Peyer's patch (tissue), 4 donors: Measurements from ENCODE around the gene SYDE1. TPM values are rescaled to one million over a fixed set of nuclear protein-coding genes. Genes with fewer than 3 reads are reported as not detected.

Source experiments
- DNase-seq, 3 donors: peaks; one replicate each; pipeline ENCODE4 v3.0.0-alpha.2; 2017 to 2019
- H3K27ac ChIP-seq, 4 donors: fragments of 200-600 bp; sonication (generic); one replicate each; pipeline ENCODE4 v1.5.1; 2016 to 2019
- H3K27me3 ChIP-seq, 2 donors: fragments of 200-600 bp; sonication (generic); one replicate each; pipeline ENCODE4 v1.5.1; 2019
- H3K36me3 ChIP-seq, 3 donors: fragments of 200-600 bp; sonication (generic); one replicate each; pipeline ENCODE4 v1.5.1; 2016 to 2019
- H3K4me1 ChIP-seq, 4 donors: fragments of 200-600 bp; sonication (generic); one replicate each; pipeline ENCODE4 v1.5.1; 2016 to 2019
- H3K4me3 ChIP-seq, 4 donors: fragments of 200-600 bp; sonication (generic); 1 replicate in 3 of 4; 2 replicates in 1 of 4; pipeline ENCODE4 v1.5.1; 2016 to 2019; ENCODE audit warnings: mild to moderate bottlenecking in 1 of 4
- H3K9me3 ChIP-seq, 4 donors: fragments of 200-600 bp; sonication (generic); one replicate each; pipeline ENCODE4 v1.5.1; 2016 to 2019; ENCODE audit warnings: mild to moderate bottlenecking in 1 of 4
- POLR2A ChIP-seq, 2 donors: fragments of 450-650 bp; IDR thresholded peaks; one replicate each; pipeline ENCODE4 v1.5.1; 2017; ENCODE audit warnings: antibody characterized with exemption in 2 of 2, mild to moderate bottlenecking in 2 of 2, moderate library complexity in 2 of 2
- total RNA-seq, 4 donors: library from RNA; depleted of rRNA; stranded (reverse); fragments of >200 nt; gene quantifications; one replicate each; pipeline ENCODE4 v1.1.0, GENCODE V29; 2016
- TF ChIP-seq, protein P1 (sequence below), 6 experiments: fragments of 450-650 bp in 4 of 6; fragments of 200-600 bp in 2 of 6; sonication (generic) in 1 of 6; IDR thresholded peaks; one replicate each; pipeline ENCODE4 v1.5.1; 2017 to 2019; ENCODE audit warnings: antibody characterized with exemption in 6 of 6, mild to moderate bottlenecking in 3 of 6, moderate library complexity in 1 of 6

The SYDE1 gene
- total RNA-seq, 4 donors from 2014 or later, result 2.3 to 7.4 (median 6.2) TPM

DNA sequence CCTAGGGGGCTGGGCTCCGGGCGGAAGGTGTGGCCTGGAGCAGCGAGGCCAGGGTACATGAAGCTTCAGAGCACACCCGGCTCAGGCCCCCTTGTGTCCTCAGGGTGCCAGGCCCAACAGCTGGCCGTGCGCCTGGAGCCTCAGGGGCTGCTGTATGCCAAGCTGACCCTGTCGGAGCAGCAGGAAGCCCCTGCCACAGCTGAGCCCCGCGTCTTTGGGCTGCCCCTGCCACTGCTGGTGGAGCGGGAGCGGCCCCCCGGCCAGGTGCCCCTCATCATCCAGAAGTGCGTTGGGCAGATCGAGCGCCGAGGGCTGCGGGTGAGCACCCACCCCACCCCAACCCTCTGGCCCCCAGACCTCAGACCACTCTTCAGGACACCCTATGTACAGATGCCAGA lies 3.2 kb downstream of the SYDE1 start:
- no peak for DNase-seq
- Histone ChIP-seq H3K9me3 (no peaks in the 10 kb centered on the region), H3K27me3 (peaks cover 0 to 6% of the 10 kb centered on the region in 2 donors), H3K4me1 (peaks cover 0 to 9% (median 3%) of the 10 kb centered on the region in 4 donors), H3K27ac (no peak overlapping the region), H3K36me3 (peaks cover 0 to 39% (median 0%) of the 10 kb centered on the region in 3 donors), H3K4me3 (no peak overlapping the region)
- TF ChIP-seq POLR2A (IDR thresholded peaks at IDR 0.05), result no peak
- TF ChIP-seq, protein P1, sequence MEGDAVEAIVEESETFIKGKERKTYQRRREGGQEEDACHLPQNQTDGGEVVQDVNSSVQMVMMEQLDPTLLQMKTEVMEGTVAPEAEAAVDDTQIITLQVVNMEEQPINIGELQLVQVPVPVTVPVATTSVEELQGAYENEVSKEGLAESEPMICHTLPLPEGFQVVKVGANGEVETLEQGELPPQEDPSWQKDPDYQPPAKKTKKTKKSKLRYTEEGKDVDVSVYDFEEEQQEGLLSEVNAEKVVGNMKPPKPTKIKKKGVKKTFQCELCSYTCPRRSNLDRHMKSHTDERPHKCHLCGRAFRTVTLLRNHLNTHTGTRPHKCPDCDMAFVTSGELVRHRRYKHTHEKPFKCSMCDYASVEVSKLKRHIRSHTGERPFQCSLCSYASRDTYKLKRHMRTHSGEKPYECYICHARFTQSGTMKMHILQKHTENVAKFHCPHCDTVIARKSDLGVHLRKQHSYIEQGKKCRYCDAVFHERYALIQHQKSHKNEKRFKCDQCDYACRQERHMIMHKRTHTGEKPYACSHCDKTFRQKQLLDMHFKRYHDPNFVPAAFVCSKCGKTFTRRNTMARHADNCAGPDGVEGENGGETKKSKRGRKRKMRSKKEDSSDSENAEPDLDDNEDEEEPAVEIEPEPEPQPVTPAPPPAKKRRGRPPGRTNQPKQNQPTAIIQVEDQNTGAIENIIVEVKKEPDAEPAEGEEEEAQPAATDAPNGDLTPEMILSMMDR (IDR thresholded peaks at IDR 0.05), result no peak

DNA sequence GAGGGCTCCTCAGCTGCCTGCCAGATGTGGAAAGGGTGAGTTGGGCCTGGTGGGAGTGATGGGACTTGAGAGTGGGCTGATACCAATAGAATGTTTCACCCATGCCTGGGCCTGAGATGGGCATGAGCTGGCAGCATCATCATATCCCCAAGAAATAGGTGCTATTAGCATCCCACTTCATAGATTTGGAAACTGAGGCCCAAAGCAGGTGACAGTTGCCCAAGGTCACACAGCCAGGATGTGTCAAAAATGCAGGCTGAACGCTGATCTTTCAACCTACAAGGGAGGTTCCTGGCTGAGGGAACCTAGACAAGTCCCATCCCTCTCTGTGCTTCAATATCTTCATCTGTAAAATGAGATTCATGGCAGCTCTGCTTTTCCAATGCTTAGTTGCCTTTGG lies 4.6 kb downstream of the SYDE1 start:
- no peak overlapping the region for H3K27ac ChIP-seq
- H3K4me1 ChIP-seq, result peaks cover 0 to 11% (median 3%) of the 10 kb centered on the region in 4 donors
- no peak for DNase-seq
- H3K9me3 ChIP-seq, result no peaks in the 10 kb centered on the region
- peaks cover 0 to 6% of the 10 kb centered on the region in 2 donors for H3K27me3 ChIP-seq
- H3K36me3 ChIP-seq, result peaks cover 0 to 52% (median 0%) of the 10 kb centered on the region in 3 donors
- no peak overlapping the region for H3K4me3 ChIP-seq
- no peak for TF ChIP-seq POLR2A (IDR thresholded peaks at IDR 0.05)
- TF ChIP-seq, protein P1 (IDR thresholded peaks at IDR 0.05), result no peak

DNA sequence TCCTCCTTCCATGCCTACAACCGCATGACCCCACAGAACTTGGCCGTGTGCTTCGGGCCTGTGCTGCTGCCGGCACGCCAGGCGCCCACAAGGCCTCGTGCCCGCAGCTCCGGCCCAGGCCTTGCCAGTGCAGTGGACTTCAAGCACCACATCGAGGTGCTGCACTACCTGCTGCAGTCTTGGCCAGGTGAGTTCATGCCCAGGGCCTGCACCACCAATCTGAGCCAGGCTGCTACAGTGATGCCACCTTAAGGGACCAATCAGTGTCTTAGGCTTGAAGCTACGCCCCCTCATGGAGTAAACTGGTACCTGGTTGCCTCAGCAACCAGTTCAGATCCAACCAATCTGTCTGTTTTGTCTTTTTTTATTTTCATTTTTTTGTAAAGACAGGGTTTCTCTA lies 5.2 kb downstream of the SYDE1 start:
- H3K27me3 ChIP-seq, result peaks cover 0 to 5% of the 10 kb centered on the region in 2 donors
- peaks cover 0 to 11% (median 2%) of the 10 kb centered on the region in 4 donors for H3K4me1 ChIP-seq
- H3K9me3 ChIP-seq, result no peaks in the 10 kb centered on the region
- H3K36me3 ChIP-seq, result peaks cover 0 to 58% (median 0%) of the 10 kb centered on the region in 3 donors
- no peak overlapping the region for H3K4me3 ChIP-seq
- TF ChIP-seq POLR2A (IDR thresholded peaks at IDR 0.05), result no peak
- TF ChIP-seq, protein P1 (IDR thresholded peaks at IDR 0.05), result no peak
- DNase-seq, result no peak
- no peak overlapping the region for H3K27ac ChIP-seq

DNA sequence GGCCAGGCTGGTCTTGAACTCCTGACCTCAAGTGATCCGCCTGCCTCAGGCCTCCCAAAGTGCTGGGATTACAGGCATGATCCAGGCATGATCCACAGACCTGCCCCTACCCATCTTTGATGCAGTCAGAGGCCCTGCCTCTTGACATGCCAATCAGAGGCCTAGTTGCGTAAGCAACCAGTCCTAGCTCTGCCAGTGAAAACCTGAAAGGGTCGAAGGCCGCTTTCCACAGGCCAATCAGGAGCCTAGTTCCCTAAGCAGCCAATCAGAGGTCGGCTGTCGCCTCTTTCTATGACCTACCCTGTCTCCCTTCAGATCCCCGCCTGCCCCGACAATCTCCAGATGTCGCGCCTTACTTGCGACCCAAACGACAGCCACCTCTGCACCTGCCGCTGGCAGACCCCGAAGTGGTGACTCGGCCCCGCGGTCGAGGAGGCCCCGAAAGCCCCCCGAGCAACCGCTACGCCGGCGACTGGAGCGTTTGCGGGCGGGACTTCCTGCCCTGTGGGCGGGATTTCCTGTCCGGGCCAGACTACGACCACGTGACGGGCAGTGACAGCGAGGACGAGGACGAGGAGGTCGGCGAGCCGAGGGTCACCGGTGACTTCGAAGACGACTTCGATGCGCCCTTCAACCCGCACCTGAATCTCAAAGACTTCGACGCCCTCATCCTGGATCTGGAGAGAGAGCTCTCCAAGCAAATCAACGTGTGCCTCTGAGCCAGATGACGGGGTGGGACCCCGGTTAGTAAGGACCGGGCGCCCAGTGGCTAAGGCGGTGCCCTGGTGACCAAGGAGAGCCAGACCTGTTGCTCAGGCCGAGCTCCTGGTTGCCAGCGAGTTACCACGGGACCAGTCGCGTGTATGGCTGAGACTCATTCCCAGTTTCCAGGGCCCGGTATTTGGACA lies 6.3 kb downstream of the SYDE1 start:
- Histone ChIP-seq H3K27me3 (no peaks in the 10 kb centered on the region), H3K9me3 (no peaks in the 10 kb centered on the region), H3K4me3 (no peak overlapping the region), H3K27ac (no peak overlapping the region), H3K4me1 (peaks cover 0 to 5% (median 0%) of the 10 kb centered on the region in 4 donors), H3K36me3 (peaks cover 0 to 69% (median 0%) of the 10 kb centered on the region in 3 donors)
- TF ChIP-seq, protein P1 (IDR thresholded peaks at IDR 0.05), result no peak
- no peak for TF ChIP-seq POLR2A (IDR thresholded peaks at IDR 0.05)
- DNase-seq, result no peak

DNA sequence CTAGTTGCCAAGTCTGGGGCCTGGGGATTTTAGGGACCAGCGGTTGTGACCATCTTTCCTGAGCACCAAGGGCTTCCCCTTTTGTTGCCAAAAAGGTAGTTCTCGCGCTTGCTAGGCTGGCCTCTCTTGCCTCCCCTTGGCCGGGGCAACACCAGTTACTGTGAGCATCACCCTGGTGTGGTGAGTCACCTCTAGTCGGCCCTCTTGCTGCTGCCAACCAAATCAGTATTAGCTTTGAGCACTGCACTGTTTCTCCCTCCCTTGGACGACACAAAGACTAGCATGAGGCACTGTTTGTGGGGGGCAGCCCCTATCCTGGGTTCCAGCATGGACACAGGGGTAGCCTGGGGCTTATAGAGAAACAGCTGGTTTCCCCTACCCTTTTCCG lies 6.9 kb downstream of the SYDE1 start:
- H3K27ac ChIP-seq, result no peak overlapping the region
- H3K36me3 ChIP-seq, result peaks cover 0 to 76% (median 0%) of the 10 kb centered on the region in 3 donors

More for the DNA sequence above, 6.9 kb downstream of the SYDE1 start:
- TF ChIP-seq POLR2A (IDR thresholded peaks at IDR 0.05), result no peak
- TF ChIP-seq, protein P1 (IDR thresholded peaks at IDR 0.05), result no peak
- peaks cover 0 to 5% (median 0%) of the 10 kb centered on the region in 4 donors for H3K4me1 ChIP-seq
- DNase-seq, result no peak
- no peak overlapping the region for H3K4me3 ChIP-seq
- no peaks in the 10 kb centered on the region for H3K27me3 ChIP-seq
- H3K9me3 ChIP-seq, result no peaks in the 10 kb centered on the region
